ENCODE measurements around the gene HSBP1L1.
A peak's percentile ranks its signal among the peaks of the same experiment; 100 is the strongest.
"Not testable (repeated sequence)": the region's sequence is repeated elsewhere in the genome, so short reads cannot be mapped to it uniquely, and the experiment has no call there.

Gene HSBP1L1

DNA sequence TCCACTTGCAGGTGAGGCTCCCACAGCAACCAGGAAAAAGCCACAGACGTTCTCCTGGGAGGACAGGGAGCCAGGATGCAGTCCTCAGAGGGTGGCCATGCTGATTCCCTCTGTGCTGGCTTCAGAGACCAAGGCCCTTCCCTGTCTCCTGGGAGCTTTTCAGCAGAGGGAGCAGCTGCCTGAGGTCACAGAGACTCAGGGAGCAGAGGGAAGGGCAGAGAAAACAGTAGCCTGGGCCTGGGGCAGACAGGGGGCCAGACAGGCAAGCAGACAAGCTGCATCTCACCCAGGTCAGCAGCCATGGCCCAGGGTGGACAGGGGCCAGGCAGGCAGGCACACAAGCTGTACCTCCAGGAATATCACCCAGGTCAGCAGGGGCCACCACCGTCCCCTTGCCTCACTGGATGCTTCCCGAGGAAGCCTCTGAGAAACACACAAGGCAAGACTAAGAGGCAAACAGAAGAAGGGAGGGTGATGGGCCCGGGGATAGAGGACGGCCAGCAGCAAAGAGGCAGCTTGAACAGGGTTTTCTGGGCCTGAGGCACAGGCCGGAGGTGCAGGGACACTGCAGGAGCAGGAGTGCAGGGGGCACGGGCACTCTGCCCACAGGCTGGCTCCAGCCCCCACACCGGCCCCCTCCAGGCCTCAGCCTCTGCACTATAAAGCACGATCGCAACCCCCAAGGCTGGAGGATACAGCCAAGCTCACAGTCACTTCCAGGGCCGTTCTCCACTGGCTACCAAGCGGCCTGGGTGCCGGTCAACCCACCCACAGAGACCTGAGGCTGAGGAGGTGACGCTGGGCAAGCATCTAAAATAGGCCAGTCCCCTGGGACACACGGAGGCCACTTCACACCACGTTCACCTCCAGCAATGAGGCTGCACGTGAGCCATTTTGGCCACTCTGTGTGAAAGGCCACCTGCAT is 19.1 kb upstream of the HSBP1L1 start:
- DNase-seq = no peak

DNA sequence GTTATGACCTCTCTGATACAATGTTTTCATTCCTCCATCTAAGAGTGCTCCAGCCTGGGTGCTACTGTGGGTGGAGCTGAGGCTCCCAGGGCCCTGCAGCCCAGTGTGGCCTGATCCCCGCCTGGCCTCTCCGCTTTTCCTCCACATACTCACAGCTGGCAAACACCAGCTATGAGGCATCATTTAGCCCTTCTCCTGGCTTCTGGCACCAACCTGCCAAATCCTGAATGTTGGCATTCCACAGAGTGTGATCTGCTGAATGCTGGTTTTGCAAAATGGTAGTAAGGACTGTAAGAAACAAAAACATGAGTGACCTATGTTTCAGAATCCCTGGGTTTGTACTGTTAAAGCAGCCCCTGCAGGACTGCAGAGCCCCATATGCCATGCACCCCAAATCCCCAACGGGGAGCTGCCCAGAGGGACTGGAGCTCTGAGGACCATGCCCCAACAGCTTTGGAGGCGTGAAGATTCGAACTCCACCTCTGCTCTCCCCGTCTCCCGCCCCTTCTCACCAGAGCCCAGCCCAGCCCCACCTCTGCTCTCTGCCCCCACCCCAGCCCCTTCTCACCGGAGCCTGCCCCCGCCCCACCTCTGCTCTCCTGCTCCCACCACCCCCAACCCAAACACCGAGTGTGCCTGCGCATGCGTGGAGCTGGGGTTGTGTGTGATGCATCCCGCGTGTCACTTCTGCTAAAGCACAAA is 17.2 kb upstream of the HSBP1L1 start:
- no peak for DNase-seq

DNA sequence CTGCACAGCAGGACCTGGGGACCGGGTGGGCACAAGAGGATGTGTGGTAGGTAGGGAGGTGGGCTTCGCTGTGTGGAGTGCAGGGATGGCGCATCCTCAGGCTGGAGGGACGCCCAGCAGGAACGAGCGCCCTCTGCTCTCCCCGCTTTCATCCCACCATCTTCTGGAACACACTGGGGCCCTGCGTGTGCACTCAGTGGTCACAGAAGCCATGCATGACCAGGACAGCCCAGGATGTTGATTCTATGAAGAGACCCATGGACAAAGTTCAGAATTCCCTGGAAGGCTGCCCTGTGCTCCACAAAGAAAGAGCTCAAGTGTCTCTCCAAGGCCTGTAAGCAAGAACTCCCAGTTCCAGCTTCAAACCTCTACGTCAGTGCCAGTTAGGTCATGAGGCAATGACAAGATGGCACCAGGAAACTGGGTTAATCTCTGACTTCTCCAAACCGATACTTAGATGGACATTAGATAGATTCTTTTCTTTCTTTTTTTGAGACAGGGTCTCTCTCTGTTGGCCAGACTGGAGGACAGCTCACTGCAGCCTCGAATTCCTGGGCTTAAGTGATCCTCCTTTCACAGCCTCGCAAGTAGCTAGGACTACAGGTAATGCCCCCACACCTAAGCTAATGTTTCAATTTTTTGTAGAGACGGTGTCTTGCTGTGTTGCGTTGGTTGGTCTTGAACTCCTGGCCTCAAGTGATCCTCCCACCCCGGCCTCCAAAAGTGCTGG is 16.4 kb upstream of the HSBP1L1 start:
- no peak for DNase-seq

DNA sequence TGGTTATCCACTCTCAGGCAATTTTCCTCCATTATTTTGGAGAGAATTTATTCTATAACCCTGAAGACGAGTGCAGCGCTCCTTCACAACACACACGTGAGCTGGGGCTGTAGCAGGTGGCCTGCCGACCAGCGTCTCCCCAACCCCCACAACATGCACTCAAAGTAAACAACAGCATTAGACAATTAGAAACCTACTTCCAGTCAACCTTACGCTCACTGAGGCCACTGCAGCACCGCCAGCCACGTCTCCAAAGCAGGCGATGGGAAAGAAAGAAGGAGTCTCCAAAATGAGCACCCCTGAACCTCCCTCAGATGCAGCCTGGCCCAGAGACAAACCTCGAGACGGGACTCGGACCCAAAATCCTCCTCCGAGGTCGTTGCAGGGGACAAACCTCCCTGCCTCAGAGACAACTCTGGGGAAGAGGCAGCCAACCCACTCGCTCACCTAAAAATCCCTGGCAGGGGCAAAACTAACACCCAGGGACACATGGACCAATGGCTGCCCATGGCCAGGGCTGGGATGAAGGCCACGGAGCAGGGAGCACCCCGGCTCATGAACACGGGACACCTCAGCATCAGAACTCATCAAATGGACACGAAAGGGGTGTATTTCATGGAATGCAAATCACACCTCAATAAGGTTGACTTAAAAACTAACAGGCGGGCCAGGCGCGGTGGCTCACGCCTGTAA is 15.6 kb upstream of the HSBP1L1 start:
- DNase-seq = no peak

DNA sequence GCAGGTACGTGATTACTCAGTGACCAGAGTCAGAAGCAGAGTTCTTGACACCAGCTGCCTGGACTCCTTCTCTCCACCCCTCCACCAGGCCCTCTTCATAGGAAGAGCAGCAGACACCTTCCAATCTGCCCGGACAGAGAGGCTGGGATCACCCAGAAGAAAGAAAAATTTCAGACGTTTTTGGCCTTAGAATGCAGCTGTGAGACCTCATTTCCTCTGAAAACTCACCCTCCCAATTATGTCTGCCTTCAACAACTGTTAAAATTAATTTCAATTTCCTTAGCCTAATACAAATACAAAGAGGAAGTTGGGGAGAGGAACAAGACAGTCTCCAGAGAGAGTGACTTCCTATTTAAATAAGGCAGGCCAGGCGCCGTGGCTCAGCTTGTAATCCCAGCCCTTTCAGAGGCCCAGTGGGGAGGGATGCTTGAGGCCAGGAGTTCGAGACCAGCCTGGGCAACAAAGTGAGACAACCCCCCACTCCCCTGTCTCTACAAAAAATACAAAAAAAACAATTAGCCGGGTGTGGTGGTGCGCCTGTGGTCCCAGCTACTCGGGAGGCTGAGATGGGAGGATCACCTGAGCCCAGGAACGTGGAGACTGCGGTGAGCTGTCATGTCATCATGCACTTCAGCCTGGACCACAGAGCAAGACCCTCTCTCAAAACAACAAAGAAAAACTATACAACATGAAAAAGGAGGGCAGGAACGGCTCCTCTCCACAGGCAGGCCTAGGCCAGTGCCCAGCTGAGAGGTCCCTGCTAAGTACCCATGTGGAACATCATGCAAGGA is 14.6 kb upstream of the HSBP1L1 start:
- DNase-seq = no peak

DNA sequence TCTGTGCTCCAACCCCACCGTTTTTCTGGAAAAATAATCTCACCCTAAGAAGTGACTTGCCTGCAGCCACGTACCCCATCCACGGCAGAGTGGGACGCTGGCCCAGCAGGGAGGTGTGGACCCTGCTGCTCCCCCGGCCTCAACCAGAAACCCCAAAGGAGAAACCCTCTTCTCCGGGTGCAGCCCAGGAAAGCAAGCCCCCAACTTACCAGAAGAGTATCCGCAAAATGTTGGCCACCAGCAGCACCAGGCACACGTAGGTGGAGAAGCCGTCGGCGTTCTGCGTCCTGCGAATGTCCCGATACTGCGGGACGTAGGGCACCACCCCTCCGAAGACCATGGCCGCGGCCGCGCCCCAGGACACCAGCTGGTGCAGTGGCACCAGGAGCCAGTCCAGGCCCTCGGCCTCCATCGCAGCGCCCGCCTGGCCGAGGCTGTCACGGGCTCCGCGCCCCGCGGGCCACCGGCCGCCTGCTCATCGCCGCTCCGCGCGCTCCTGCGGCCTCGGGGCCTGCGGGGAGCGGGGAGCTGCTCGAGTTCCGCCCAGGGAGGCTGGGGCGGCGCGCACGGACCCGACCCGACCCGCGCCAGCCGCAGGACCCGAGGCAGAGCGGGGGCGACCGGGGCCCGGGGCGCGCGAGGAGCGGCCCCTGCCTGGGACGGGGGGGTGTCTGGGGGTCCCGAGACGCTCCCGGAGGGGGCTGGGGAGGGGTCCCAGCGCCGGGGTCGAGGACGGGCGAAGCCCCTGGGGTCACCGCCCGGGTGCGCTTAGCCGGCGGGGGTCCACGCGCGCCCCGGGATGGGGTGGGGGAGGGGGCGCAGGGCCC is 13.7 kb upstream of the HSBP1L1 start:
- no peak for DNase-seq

DNA sequence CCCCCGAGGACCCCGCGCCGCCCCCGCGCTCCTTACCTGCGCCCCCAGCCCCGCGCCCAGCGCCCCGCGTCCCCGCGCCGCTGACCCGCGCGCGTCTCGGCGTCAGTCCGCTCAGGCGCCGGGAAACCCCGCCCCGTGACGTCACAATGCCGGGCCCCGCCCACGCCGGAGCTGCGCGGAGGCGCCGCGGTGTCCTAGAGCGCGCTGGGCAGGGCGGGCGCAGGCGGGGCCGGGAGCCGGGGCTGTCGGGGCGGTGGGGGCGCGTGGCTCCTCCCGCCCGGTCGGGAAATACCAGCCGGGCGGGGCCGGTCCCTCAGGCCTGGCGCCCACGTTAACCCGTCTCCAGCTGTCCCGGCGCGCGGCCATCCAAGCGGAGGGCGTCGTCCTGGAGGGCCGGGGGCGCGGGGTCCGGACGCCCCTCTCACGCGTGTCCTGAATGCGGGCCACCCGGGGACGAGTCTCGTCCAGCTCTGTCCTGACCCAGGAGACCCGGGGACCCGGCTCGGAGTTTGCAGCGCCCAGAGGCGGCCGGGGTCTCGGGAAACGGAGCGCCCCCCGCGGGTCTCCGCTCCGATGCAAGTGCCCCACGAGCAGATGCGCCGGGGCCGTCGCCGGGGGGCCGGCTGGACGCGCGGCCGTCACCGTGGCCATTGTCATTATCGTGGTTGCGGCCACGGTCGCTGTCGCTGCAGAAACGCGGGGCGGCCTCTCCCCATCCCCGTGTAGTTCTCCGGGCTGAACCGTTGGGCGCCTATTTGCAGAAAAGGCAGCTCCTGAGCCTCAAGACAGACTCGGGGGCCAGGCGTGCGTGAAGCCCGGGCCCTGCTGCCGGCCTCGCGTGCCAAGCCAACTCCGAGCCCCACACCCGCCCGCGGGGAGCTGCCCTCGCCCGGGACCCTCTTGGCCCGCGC is 12.6 kb upstream of the HSBP1L1 start, which contains the start of gene SLC66A2:
TSS of gene SLC66A2 (minus strand) at position 109 of the 911 bp plus-strand sequence. CDS start 727 bp downstream, outside the sequence.
- DNase-seq = peak; percentile 88

DNA sequence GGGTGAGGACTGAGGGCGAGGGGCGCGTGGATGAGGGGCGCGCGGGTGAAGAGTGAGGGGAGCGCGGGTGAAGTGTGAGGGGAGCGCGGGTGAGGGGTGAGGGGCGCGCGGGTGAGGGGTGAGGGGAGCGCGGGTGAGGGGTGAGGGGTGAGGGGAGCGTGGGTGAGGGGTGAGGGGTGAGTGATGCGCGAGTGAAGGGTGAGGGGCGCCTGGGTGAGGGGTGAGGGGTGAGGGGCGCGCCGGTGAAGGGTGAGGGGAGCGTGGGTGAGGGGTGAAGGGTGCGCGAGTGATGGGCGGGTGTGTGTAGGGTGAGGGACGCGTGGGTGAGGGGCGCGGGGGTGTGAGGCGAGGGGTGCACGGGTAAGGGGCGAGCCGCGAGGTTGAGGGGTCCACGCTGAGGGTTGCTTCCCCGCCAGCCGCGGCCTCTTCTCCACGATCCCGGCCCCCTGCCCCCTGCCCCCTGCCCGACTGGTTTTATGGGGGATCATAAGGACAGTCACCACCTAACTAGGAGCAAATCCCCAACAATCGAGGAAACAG is 11.9 kb upstream of the HSBP1L1 start:
- DNase-seq = no peak

DNA sequence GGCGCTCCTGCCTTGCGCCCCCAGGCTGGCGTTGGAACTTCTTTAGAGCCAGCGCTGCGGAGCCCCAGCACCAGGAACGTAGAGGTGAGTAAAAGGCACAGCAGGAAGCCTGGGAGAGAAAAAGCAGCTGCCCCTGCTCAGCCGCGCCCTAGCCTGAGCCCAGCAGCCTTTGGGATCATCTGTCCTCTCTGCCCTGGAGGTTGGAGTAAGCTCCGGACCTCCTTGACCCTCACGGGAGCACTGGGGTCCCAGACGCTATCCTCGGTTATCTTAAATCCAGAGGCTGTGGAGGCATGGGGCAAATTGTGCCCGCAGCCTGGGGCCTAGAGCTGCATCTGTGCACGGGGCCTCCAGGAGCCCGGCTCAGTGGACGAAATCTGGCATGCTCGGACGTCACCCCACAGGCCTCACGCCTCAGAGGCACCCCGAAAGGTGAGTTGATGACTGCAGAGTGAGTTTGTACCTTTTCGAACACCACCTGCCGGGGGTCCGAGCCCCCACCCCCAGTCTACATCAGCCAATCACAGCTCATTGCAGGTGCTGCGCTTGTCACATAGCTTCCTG is 11.4 kb upstream of the HSBP1L1 start:
- no peak for DNase-seq

DNA sequence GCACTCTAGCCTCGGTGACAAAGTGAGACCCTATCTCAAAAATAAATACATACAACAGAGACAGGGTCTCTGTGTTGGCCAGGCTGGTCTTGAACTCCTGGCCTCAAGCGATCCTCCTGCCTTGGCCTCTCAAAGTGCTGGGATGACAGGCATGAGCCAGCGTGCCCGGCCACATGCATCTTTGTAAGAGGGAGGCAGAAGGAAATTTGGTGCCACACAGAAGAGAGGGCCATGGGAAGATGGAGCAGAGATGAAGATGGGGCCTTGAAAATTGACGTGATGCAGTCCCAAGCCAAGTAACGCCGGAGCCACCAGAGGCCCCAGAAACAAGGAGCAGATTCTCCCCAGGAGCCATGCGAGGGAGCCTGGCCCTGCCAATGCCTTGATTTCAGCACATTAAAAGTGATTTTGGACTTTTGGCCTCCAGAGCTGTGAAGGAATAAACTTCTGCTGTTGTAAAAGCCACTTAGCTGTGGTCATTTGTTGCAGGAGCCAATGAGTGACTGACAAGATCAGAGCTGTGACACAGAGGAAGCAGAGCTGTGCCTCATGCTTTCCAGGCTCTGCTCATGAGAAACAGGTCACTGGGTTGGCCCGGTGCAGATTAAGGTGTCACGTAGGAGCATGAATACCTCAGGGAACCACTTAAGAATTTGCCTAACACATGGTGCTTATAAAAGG is 10.3 kb upstream of the HSBP1L1 start:
- DNase-seq = no peak

DNA sequence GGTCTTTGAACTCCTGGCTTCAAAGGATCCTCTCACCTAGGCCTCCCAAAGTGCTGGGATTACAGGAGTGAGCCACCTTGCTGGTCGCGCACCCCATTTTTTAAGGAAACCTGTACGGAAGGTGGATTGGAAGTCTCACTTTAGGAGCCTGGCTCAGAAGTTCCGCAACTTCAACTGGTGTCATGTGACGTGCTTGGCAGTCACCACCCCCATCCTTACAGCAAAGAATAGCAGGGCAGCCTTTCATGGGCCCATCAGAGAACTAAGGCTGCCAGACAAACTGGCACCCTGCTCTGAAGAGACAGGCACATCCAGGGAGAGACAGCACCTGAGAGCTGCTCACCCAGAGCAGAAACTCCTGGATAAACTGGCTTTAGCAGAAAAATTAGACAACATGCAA is 9.7 kb upstream of the HSBP1L1 start:
- DNase-seq = no peak

DNA sequence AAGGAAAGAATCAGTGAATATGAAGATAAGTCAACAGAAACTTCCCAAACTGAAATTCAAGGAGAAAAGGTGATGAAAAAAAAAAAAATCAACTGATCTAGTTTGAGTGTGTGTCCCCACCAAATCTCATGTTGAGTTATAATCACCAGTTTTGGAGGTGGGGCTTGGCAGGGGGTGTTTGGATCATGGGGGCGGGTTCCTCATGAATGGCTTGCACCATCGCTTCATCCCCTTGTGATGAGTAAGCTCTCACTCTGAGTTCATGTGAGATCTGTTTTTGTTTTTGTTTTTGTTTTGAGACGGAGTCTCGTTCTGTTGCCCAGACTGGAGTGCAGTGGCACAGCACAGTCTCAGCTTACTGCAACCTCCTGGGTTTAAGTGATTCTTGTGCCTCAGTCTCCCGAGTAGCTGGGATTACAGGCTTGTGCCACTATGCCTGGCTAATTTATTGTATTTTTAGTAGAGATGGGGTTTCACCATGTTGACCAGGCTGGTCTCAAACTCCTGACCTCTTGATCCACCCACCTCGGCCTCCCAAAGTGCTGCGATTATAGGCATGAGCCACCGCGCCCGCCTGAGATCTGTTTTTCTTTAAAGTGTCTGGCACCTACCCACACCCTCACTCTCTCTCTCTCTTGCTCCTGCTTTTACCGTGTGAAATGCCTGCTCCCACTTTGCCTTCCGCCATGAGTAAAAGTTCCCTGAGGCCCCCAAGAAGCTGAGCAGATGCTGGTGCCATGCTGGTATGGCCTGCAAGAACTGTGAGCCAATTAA is 9.0 kb upstream of the HSBP1L1 start:
- no peak for DNase-seq

DNA sequence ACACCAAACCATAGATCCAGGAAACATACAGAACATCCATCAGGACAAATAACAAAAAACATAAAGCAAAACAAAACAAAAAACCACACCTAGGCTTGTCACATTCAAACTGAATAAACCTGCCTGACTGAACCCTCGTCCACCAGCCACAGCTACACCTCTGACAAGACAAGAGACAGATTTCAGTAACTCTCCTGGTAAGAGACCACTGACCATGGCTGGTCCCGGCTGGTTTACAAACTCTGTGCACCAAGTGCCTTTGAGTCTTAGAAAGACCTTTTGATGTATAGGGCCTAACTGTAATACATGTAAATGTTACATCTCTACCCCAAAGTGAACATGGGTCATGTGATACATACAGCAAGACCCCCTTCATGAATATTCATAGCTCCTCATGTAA is 8.2 kb upstream of the HSBP1L1 start:
- DNase-seq = no peak

DNA sequence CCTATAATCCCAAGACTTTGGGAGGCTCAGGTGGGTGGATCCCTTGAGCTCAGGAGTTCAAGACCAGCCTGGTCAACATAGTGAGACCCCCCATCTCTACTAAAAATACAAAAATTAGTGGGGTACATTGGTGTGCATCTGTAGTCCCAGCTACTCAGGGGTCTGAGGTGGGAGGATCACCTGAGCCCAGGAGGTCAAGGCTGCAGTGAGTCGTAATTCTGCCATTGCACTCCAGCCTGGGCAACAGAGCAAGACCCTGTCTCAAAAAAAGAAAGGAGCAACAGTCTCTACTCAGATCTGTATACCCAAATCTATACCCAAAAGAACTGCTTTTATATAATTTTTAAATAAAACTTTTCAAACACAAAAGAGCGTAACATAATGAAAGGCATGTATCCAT is 5.5 kb upstream of the HSBP1L1 start:
- no peak for DNase-seq

DNA sequence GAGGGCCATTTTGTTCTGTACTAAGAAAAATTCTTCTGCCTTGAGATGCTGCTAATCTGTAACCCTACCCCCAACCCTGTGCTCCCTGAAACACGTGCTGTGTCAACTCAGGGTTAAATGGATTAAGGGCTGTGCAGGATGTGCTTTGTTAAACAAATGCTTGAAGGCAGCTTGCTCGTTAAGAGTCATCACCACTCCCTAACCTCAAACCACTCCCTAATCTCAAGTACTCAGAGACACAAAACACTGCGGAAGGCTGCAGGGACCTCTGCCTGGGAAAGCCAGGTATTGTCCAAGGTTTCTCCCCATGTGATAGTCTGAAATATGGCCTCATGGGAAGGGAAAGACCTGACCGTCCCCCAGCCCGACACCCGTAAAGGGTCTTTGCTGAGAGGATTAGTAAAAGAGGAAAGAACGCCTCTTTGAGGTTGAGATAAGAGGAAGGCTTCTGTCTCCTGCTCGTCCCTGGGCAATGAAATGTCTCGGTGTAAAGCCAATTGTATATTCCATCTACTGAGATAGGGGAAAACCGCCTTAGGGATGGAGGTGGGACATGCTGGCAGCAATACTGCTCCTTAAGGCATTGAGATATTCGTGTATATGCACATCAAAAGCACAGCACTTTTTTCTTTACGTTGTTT is 4.2 kb upstream of the HSBP1L1 start:
- not testable (repeated sequence) for DNase-seq

DNA sequence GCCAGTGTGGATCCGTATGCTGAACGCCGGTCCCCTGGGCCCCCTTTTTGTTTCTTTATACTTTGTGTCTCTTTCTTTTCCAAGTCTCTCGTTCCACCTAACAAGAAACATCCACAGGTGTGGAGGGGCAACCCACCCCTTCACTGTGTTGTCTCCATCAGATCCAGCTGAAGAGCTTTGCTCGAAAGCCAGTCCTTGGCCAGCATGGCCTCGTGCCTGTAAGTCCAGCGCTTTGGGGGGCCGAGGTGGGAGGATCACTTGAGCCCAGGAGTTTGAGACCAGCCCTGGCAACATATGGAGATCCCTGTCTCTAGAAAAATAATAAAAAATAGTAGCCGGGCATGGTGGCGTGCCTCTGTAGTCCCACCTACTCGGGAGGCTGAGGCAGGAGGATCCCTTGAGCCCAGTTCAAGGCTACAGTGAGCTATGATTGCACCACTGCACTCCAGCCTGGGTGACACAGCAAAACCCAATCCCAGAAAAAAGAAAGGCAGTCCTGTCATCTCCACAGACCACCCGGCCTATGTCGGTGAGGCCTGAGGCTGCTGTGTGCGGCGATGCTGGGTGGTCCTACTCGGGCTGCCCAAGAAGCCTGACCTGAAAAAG is 3.4 kb upstream of the HSBP1L1 start:
- DNase-seq = no peak

Data from stimulated activated naive CD4-positive, alpha-beta T cell treated with Interleukin-2 at 50 U/mL for 16 hours (primary cell).